Pulmonary artery endothelial cell (primary cell): ENCODE results near the gene IMMP2L. TPM values are rescaled to one million over a fixed set of nuclear protein-coding genes. Genes with fewer than 3 reads are reported as not detected.

Experiments used
- DNase-seq: peaks from one replicate; pipeline ENCODE4 v3.0.0-alpha.2; 2011; ENCODE audit warnings: low read depth, low spot score
- total RNA-seq: library from RNA; depleted of rRNA; stranded (reverse); fragments of >200 nt; gene quantifications from 2 replicates; pipeline ENCODE4 v1.2.3, GENCODE V29; 2014

IMMP2L gene
- total RNA-seq, 1 donor from 2014 or later, result 9.6 TPM

DNA sequence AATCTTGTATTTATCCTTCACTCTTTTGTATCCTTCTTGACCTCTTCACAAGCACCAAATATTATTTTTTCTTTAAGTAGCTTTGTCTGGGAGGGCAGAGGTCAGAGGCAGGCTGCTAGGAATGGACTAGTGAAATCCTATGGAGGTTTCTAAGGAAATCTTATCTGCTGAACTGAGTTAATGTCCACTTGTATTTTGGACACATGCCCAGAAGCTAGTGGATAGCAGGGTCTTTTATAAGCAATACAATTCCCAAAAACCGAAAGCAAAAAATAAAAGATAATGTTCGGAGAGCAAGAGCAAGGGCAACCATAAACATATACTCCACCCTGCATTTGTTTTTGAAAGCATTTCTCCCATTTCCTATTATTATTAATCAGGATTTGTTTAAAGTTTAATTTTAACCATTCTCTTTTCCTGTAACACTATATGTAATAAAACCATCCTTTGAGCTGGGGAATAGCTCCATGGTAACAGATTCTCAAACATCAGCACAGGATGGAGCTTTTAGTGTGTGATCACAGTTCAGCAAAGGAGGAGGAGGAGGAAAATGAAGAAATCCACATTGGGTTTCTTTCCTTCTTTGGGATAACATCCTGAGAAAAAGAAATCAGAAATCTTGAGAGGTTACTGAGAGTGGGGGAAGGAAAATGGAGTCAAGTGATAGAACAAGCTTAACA is 799.6 kb downstream of the IMMP2L start:
- no peak for DNase-seq

DNA sequence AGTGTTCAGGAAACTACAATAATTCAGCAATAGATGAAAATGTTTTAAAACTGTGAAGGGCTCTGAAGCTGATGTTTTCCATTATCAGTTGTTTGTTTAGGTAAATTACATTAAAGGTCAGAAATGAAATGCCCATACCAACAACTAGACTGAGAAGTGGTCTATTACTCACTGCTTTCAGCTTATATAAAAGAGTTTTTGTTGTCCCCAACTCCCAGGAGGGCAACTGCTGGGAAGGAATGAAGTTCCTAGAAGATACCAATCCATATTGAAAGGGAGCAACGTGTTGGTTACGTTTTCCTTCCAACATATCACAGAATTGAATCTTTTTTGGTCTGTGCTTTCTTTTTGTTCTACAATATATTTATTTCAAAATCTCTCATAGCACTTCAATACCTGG is 802.0 kb downstream of the IMMP2L start:
- no peak for DNase-seq

DNA sequence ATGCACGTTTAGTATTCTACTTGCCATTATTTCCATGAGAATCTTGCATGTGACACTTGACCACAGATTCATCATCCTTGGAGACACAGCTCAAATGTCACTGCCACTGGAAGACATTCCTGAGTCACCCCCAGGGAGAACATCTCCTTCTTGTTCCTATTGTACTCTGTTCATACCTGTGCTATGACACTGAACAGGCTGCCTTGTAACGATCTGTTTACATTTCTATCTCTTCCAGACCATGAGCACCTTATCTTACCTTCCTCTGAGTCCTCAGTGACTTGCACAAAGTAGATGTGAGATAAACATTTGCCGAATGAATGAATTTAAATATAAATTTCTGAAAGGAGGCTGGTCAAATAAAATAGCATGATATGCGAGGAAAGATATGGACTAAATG is 803.2 kb downstream of the IMMP2L start:
- no peak for DNase-seq

GRCh38 chr7:110754649-110755048 is 807.6 kb downstream of the IMMP2L start:
- DNase-seq, result no peak

DNA sequence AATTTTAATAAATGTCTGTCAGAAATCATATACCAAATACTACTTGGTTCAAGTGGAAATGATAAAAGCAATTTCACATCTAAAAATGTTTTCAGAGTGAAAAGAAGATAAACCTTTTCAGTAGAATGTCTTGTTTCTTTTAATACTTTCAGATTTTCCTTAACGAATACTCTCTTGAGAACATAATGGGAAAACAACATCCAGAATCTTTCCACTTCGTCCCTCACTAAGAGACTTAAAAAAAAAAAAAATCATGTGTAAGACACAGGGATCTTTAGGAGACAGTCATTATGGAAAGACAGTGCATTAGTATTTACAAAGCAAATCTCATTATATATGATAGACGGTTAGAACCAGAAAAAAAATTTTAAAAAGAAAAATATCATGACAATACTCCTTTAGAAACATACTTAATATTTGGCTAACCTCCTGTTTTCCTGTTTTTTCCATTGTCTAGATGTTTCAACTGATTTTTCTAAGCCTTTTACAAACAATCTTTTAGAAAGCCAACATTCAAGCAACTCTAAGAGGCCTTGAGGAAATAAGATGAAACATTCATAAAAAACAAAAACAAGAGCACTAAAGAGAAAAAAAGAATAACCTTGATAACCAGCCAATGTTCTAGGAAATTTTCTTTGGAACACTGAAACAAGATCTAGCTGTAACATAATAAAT is 811.2 kb downstream of the IMMP2L start:
- no peak for DNase-seq

GRCh38 chr7:110733221-110733620 is 829.1 kb downstream of the IMMP2L start:
- no peak for DNase-seq

GRCh38 chr7:110724811-110725210 is 837.5 kb downstream of the IMMP2L start:
- no peak for DNase-seq

DNA sequence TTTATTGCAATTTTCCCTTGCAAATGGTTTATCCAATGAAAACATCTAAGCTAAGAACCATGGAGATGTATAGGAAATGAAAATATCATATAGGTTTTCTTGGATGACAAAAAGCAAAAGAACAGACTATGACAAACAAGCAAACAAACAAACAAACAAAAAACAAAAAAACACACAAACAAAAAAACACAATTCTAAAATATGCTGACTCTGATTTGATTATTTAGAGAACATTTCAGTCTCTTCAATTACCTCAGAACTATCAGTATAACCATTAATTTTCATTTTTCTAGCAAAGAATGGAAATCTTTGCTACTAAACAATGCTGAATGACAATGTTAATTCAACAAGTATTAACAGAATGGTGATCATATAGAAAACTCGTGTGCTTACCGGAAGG is 840.9 kb downstream of the IMMP2L start:
- no peak for DNase-seq

GRCh38 chr7:110720626-110721025 is 841.7 kb downstream of the IMMP2L start:
- no peak for DNase-seq

- no peak for DNase-seq
These were observed 842.6 kb downstream of the IMMP2L start for GRCh38 chr7:110719741-110720140.

GRCh38 chr7:110718503-110719205 is 843.6 kb downstream of the IMMP2L start:
- no peak for DNase-seq

- DNase-seq, result no peak
These were observed 858.1 kb downstream of the IMMP2L start for GRCh38 chr7:110704225-110704624.

GRCh38 chr7:110698576-110698975 is 863.7 kb downstream of the IMMP2L start:
- DNase-seq, result no peak

DNA sequence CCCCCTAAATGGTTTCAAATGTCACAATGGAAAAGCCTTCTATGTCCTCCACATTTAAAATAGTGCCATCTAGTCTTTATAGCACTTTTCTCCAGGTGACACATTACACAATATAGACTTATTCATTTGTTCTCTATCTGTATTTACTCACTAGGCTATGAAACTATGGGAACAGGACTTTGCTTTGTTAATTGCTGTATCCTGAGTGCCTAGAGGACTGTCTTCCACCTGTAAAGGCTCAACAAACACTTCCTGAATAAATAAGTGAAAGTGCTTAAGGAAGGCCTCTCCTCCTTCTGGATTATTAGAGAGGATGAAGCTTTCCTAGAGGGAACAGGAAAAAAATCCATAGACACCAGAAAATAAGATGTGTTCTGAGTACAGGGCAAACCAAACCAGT is 868.9 kb downstream of the IMMP2L start:
- DNase-seq, result no peak

DNA sequence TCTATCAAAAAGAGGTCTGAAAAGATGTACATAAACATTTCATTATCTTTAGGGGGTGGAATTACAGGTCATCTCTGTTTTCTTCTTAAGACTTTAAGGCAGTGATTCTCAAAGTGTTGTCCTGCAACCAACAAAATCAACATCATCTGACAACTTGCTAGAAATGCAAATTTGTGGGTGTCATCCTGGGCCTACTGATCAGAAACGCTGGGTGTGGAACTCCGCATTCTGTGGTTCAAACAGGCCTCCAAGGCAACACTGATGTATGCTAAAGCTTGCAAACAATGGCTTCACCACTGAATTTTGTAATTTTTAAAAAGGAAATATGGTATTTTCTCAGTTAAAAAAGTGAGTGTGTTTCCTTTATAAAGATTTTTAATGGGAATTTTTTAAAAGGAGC is 873.4 kb downstream of the IMMP2L start:
- no peak for DNase-seq

GRCh38 chr7:110685899-110686298 is 876.4 kb downstream of the IMMP2L start:
- DNase-seq, result no peak

GRCh38 chr7:110681941-110682340 is 880.4 kb downstream of the IMMP2L start:
- DNase-seq, result no peak

GRCh38 chr7:110677405-110677804 is 884.9 kb downstream of the IMMP2L start:
- DNase-seq, result no peak

DNA sequence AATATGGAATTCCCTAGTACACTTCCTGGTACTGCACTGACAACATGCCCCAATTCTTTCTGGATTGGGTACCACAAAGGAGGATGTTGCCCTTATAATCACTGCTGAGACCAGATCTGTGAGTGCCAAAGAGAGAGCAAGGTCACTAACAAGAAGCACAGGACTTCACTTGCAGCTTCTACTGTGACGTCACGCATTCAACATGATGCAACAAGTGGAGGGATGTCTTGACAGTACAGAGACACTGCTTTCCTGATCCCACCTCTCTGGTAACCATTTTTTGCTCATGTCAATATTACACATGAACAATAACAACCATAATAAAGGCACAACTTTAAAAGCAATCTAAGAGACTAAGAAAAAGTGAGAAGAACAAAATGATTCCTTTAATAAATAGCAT is 885.5 kb downstream of the IMMP2L start:
- no peak for DNase-seq

DNA sequence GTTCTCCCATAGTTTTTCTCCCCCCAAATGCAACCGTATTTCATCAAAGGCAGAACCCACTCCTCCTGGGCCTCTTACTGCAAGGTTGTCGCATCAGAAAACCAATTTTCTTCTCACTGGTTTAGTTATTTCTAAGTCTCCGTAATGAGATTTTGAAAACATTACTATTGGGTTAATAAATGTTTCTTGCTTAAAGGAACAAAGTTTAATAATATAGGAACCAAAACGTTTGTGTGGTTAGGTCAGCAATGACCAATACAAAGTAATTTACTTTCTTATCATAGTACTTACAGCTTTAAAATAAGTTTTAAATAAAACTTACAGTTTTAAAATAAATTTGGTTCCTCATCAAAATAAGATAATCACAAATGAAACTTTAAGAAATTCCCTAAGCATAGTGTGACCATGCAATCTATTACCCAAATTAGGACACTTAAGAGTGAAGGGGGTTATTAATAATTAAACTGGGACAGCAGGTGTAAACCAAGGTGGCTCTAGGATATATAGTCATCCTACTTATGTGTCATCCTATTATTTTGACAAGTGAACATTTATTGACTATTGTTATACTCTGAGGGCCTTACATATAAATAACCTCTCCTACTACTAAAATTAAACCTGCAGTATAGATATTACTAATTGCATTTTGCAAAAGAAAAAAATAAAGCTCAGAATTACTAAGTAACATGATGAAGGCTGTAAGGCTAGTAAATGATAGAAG is 886.7 kb downstream of the IMMP2L start:
- no peak for DNase-seq

DNA sequence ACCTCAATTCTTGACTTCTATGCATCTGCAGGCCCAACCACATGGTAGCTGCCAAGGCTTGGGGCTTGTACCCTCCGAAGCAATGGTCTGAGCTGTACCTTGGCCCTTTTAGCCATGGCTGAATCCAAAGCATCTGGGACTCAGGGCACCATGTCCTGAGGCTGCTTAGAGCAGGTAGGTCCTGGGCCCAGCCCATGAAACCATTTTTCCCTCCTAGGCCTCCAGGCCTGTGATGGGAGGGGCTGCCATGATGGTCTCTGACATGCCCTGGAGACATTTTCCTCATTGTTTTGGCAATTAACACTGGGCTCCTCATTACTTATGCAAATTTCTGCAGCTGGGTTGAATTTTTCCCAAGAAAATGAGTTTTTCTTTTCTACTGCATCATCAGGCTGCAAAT is 889.1 kb downstream of the IMMP2L start:
- DNase-seq, result no peak

DNA sequence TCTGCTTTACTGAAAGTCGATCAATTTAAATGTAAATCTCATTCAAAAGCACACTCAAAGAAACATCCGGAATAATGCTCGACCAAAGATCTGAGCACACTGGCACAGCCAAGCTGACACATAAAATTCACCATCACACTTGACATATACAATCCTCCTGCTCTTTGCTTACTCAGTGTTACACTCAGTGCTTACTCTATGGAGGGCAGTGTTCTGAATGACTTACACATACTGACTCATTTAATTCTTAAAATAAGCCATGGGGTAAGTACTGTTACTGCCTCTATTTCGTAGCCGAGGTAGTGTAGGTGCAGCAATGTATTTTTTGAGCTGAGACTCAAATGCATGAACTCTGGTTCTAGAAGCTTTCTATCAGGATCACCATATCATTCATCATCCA is 892.9 kb downstream of the IMMP2L start:
- no peak for DNase-seq
